Keratinocyte (primary cell): ENCODE data around the gene LATS1. TPM values are rescaled to one million over a fixed set of nuclear protein-coding genes. Genes with fewer than 3 reads are reported as not detected.

Experiments
- DNase-seq: peaks from one replicate; pipeline ENCODE4 v3.0.0-alpha.2; 2011; ENCODE audit warnings: low read depth, missing footprints, low spot score
- FAIRE-seq: peaks from 2 replicates; lab custom pipeline; 2011; peaks lifted over from hg19 to GRCh38; lab: Jason Lieb, UNC
- H2AFZ ChIP-seq: 2 replicates; pipeline ENCODE4 v1.6.0; 2012; ENCODE audit warnings: low read length, control low read depth, inconsistent platforms; ENCODE audit not compliant: control insufficient read depth
- H3K27ac ChIP-seq: 2 replicates; pipeline ENCODE4 v1.5.1; 2011; ENCODE audit warnings: low read length; ENCODE audit not compliant: control insufficient read depth, insufficient read depth
- H3K27me3 ChIP-seq: 3 replicates; pipeline ENCODE4 v1.6.0; 2011; ENCODE audit warnings: low read length; ENCODE audit not compliant: control insufficient read depth, insufficient read depth; ENCODE audit errors: extremely low read depth
- H3K36me3 ChIP-seq, 2 experiments: 2 replicates in 1 of 2; 3 replicates in 1 of 2; pipeline ENCODE4 v1.5.1; 2011; ENCODE audit warnings: low read length in 2 of 2, mild to moderate bottlenecking in 1 of 2; ENCODE audit not compliant: control insufficient read depth in 2 of 2, insufficient read depth in 2 of 2; ENCODE audit errors: extremely low read depth in 1 of 2
- H3K4me1 ChIP-seq: 3 replicates; pipeline ENCODE4 v1.5.1; 2011; ENCODE audit warnings: low read length; ENCODE audit not compliant: control insufficient read depth, insufficient read depth; ENCODE audit errors: extremely low read depth
- H3K4me2 ChIP-seq: 3 replicates; pipeline ENCODE4 v1.6.0; 2011; ENCODE audit warnings: low read depth, low read length; ENCODE audit not compliant: control insufficient read depth, insufficient read depth; ENCODE audit errors: extremely low read depth
- H3K4me3 ChIP-seq, 3 experiments: fragments of 200-600 bp in 1 of 3; sonication (generic) in 1 of 3; 2 replicates in 2 of 3; 3 replicates in 1 of 3; pipeline ENCODE4 v1.5.1; 2011 to 2016; ENCODE audit warnings: low read length in 3 of 3, mild to moderate bottlenecking in 3 of 3, control low read depth in 2 of 3, inconsistent platforms in 1 of 3, low read depth in 1 of 3, mixed read lengths in 1 of 3, mixed run types in 1 of 3, moderate library complexity in 1 of 3; ENCODE audit not compliant: control insufficient read depth in 2 of 3, insufficient read depth in 2 of 3; ENCODE audit errors: extremely low read depth in 1 of 3
- H3K79me2 ChIP-seq: 2 replicates; pipeline ENCODE4 v1.6.0; 2012; ENCODE audit warnings: low read length; ENCODE audit not compliant: control insufficient read depth, insufficient read depth
- H3K9ac ChIP-seq: 3 replicates; pipeline ENCODE4 v1.6.0; 2011; ENCODE audit warnings: low read length; ENCODE audit not compliant: control insufficient read depth, insufficient read depth; ENCODE audit errors: extremely low read depth
- H3K9me1 ChIP-seq: 3 replicates; pipeline ENCODE4 v1.6.0; 2011; ENCODE audit warnings: low read length; ENCODE audit not compliant: control insufficient read depth, insufficient read depth; ENCODE audit errors: extremely low read depth
- H3K9me3 ChIP-seq: 2 replicates; pipeline ENCODE4 v1.5.1; 2012; ENCODE audit warnings: low read depth, low read length; ENCODE audit not compliant: control insufficient read depth
- H4K20me1 ChIP-seq: 3 replicates; pipeline ENCODE4 v1.6.0; 2011; ENCODE audit warnings: low read length; ENCODE audit not compliant: control insufficient read depth, insufficient read depth; ENCODE audit errors: extremely low read depth
- CTCF ChIP-seq, 3 experiments: IDR thresholded peaks in 1 of 3; conservative IDR thresholded peaks in 1 of 3; optimal IDR thresholded peaks in 1 of 3; 2 replicates in 2 of 3; 3 replicates in 1 of 3; pipeline versions ENCODE3 to v1.5.1; 2011; ENCODE audit warnings: low read length in 3 of 3, mild to moderate bottlenecking in 3 of 3, moderate library complexity in 2 of 3, control low read depth in 1 of 3, inconsistent platforms in 1 of 3; ENCODE audit not compliant: insufficient read depth in 2 of 3; ENCODE audit errors: extremely low read depth in 1 of 3
- EZH2 ChIP-seq: IDR thresholded peaks from one replicate; pipeline ENCODE4 v1.6.1; 2012; ENCODE audit warnings: inconsistent platforms, mild to moderate bottlenecking, low read length, moderate library complexity
- dilution Hi-C: fragments of 300-500 bp; cut with MboI; formaldehyde crosslinking; loops from one replicate; pipeline ENCODE4 v1.7.0; 2020; ENCODE audit warnings: low sequenced_read_pairs; ENCODE audit not compliant: extremely low pct_ligation_motif_present
- polyA plus RNA-seq, 5 experiments: library from polyadenylated mRNA; depleted of rRNA in 3 of 5; stranded (reverse) in 3 of 5; stranded (forward) in 1 of 5; unstranded in 1 of 5; fragments of >200 nt; gene quantifications; 1 replicate in 1 of 5; 2 replicates in 3 of 5; 3 replicates in 1 of 5; pipeline versions ENCODE4 v1.2.1 to v1.2.3, GENCODE V29; 2011 to 2012; ENCODE audit warnings: missing spikeins in 2 of 5, low read depth in 1 of 5, low replicate concordance in 1 of 5

Gene LATS1
- polyA plus RNA-seq, 1 donor (not counting 4 experiments of a cell fraction or from before 2014, with no cell fraction given), result 11.3 TPM

GRCh38 chr6:149696901-149697300, 21.0 kb downstream of the LATS1 start:
- Histone ChIP-seq H3K9ac (no peak overlapping the region), H3K79me2 (peaks cover 70% of the 10 kb centered on the region), H2AFZ (no peak overlapping the region), H3K4me2 (peak overlapping the region; percentile 48), H3K9me1 (no peaks in the 10 kb centered on the region), H3K27ac (peak overlapping the region; percentile 20), H3K4me1 (peaks cover 13% of the 10 kb centered on the region), H4K20me1 (peaks cover 3% of the 10 kb centered on the region), H3K27me3 (no peaks in the 10 kb centered on the region), H3K36me3 (peaks cover 0 to 9% of the 10 kb centered on the region in 2 experiments), H3K4me3 (no peak overlapping the region), H3K9me3 (no peaks in the 10 kb centered on the region)
- dilution Hi-C loops, result no loop called here
- TF ChIP-seq CTCF (optimal IDR thresholded peaks at IDR 0.05 in 1 of 3, IDR thresholded peaks at IDR 0.05 in 1 of 3, conservative IDR thresholded peaks at IDR 0.05 in 1 of 3; ENCODE audit: extremely low read depth in 1 of 3, insufficient read depth in 2 of 3, low read length in 3 of 3), result no peak
- no peak for TF ChIP-seq EZH2
- DNase-seq, result peak; percentile 5
- peak; percentile 74 for FAIRE-seq

- no peak for TF ChIP-seq EZH2
- no peak for TF ChIP-seq CTCF (optimal IDR thresholded peaks at IDR 0.05 in 1 of 3, IDR thresholded peaks at IDR 0.05 in 1 of 3, conservative IDR thresholded peaks at IDR 0.05 in 1 of 3; ENCODE audit: extremely low read depth in 1 of 3, insufficient read depth in 2 of 3, low read length in 3 of 3)
- dilution Hi-C loops, result no loop called here
- DNase-seq, result no peak
- Histone ChIP-seq H3K9ac (no peak overlapping the region), H3K79me2 (peaks cover 67% of the 10 kb centered on the region), H2AFZ (no peak overlapping the region), H3K4me1 (peaks cover 13% of the 10 kb centered on the region), H3K27ac (no peak overlapping the region), H3K36me3 (peaks cover 2 to 9% of the 10 kb centered on the region in 2 experiments), H3K9me3 (no peaks in the 10 kb centered on the region), H3K9me1 (no peaks in the 10 kb centered on the region), H3K27me3 (no peaks in the 10 kb centered on the region), H3K4me3 (no peak overlapping the region), H4K20me1 (peaks cover 3% of the 10 kb centered on the region), H3K4me2 (no peak overlapping the region)
- FAIRE-seq, result no peak
These were observed 23.0 kb downstream of the LATS1 start for GRCh38 chr6:149694921-149695320.
